Erythroblast (primary cell): ENCODE data around the gene TP53TG3.
"Not testable (repeated sequence)": the region's sequence is repeated elsewhere in the genome, so short reads cannot be mapped to it uniquely, and the experiment has no call there.

Experiments
- GATA1 ChIP-seq: IDR thresholded peaks from 2 replicates; pipeline ENCODE4 v1.6.1; 2011; ENCODE audit warnings: low read depth, mild to moderate bottlenecking, control low read depth, low read length, moderate library complexity
- POLR2A ChIP-seq: IDR thresholded peaks from 2 replicates; pipeline ENCODE4 v1.6.1; 2011; ENCODE audit warnings: mild to moderate bottlenecking, low read length

GRCh38 chr16:32646177-32646576, 29.8 kb downstream of the TP53TG3 start:
- TF ChIP-seq POLR2A, GATA1: not testable (repeated sequence)
